ENCODE data around the gene SNHG17. TPM values are rescaled to one million over a fixed set of nuclear protein-coding genes. Genes with fewer than 3 reads are reported as not detected.
A peak's percentile ranks its signal among the peaks of the same experiment; 100 is the strongest.
"Not testable (repeated sequence)": the region's sequence is repeated elsewhere in the genome, so short reads cannot be mapped to it uniquely, and the experiment has no call there.

SNHG17 gene
- total RNA-seq, 1 donor from 2014 or later, result 8.0 TPM

GRCh38 chr20:38441916-38442315 lies 6.8 kb upstream of the SNHG17 start:
- Histone ChIP-seq H3F3A (ENCODE audit: low read depth) (peaks cover 9% of the 10 kb centered on the region), H3K27me3 (no peaks in the 10 kb centered on the region), H3K4me3 (no peak overlapping the region), H3K4me2 (peak overlapping the region; percentile 11), H2AFZ (replicated peaks) (peak overlapping the region; percentile 77), H3K4me1 (peaks cover 6% of the 10 kb centered on the region), H3K36me3 (no peaks in the 10 kb centered on the region), H3K9me3 (ENCODE audit: low read depth) (no peaks in the 10 kb centered on the region), H3K9ac (no peak overlapping the region), H4K20me1 (ENCODE audit: low read depth) (no peaks in the 10 kb centered on the region), H3K79me2 (ENCODE audit: low read depth) (peaks cover 4% of the 10 kb centered on the region), H3K27ac (peak overlapping the region; percentile 55)
- Mint-ChIP-seq H3K9me3 (no peaks in the 10 kb centered on the region), H3K4me1 (peaks cover 14% of the 10 kb centered on the region), H3K4me3 (peak overlapping the region; percentile 21), H3K27me3 (ENCODE audit: insufficient read depth, low read depth) (no peaks in the 10 kb centered on the region), H3K36me3 (no peaks in the 10 kb centered on the region), H3K27ac (peak overlapping the region; percentile 80)
- peak; percentile 42 for DNase-seq (ENCODE audit: low spot score)
- no peak for TF ChIP-seq EZH2 (IDR thresholded peaks at IDR 0.05)
- TF ChIP-seq CTCF (IDR thresholded peaks at IDR 0.05), result no peak
- TF ChIP-seq EZH2phosphoT487 (IDR thresholded peaks at IDR 0.05), result no peak

- not testable (repeated sequence) for H4K20me1 ChIP-seq (ENCODE audit: low read depth); H2AFZ ChIP-seq (replicated peaks); H3K36me3 Mint-ChIP-seq; H3K27me3 ChIP-seq; H3K79me2 ChIP-seq (ENCODE audit: low read depth); H3K4me3 ChIP-seq; H3K27me3 Mint-ChIP-seq (ENCODE audit: insufficient read depth, low read depth); H3K4me1 ChIP-seq; H3K9me3 Mint-ChIP-seq; H3K36me3 ChIP-seq; H3K4me3 Mint-ChIP-seq; H3F3A ChIP-seq (ENCODE audit: low read depth); H3K4me1 Mint-ChIP-seq; H3K4me2 ChIP-seq; H3K27ac ChIP-seq; H3K9me3 ChIP-seq (ENCODE audit: low read depth); DNase-seq (ENCODE audit: low spot score); H3K27ac Mint-ChIP-seq; H3K9ac ChIP-seq
Measured at GRCh38 chr20:38441110-38441509, 6.0 kb upstream of the SNHG17 start.

GRCh38 chr20:38437796-38438195 lies 2.7 kb upstream of the SNHG17 start:
- Histone ChIP-seq H3K4me3 (no peak overlapping the region), H3K9me3 (ENCODE audit: low read depth) (no peaks in the 10 kb centered on the region), H4K20me1 (ENCODE audit: low read depth) (peaks cover 19% of the 10 kb centered on the region), H3K4me1 (peaks cover 20% of the 10 kb centered on the region), H3K9ac (no peak overlapping the region), H3F3A (ENCODE audit: low read depth) (peaks cover 13% of the 10 kb centered on the region), H2AFZ (replicated peaks) (no peak overlapping the region), H3K4me2 (no peak overlapping the region), H3K79me2 (ENCODE audit: low read depth) (peaks cover 24% of the 10 kb centered on the region), H3K27ac (no peak overlapping the region), H3K27me3 (no peaks in the 10 kb centered on the region), H3K36me3 (no peaks in the 10 kb centered on the region)
- peaks cover 22% of the 10 kb centered on the region for H3K4me1 Mint-ChIP-seq
- TF ChIP-seq EZH2 (IDR thresholded peaks at IDR 0.05), result no peak
- TF ChIP-seq CTCF (IDR thresholded peaks at IDR 0.05), result no peak
- TF ChIP-seq EZH2phosphoT487 (IDR thresholded peaks at IDR 0.05), result no peak
- H3K36me3 Mint-ChIP-seq, result peaks cover 12% of the 10 kb centered on the region
- no peak overlapping the region for H3K4me3 Mint-ChIP-seq
- H3K27ac Mint-ChIP-seq, result no peak overlapping the region
- peaks cover 2% of the 10 kb centered on the region for H3K27me3 Mint-ChIP-seq (ENCODE audit: insufficient read depth, low read depth)
- no peak for DNase-seq (ENCODE audit: low spot score)
- H3K9me3 Mint-ChIP-seq, result no peaks in the 10 kb centered on the region

- no peaks in the 10 kb centered on the region for H3K9me3 ChIP-seq (ENCODE audit: low read depth)
- peak overlapping the region; percentile 97 for H3K4me3 Mint-ChIP-seq
- H3K36me3 ChIP-seq, result no peaks in the 10 kb centered on the region
- peaks cover 34% of the 10 kb centered on the region for H3K36me3 Mint-ChIP-seq
- H3K4me2 ChIP-seq, result no peak overlapping the region
- H3K27me3 ChIP-seq, result no peaks in the 10 kb centered on the region
- no peak overlapping the region for H3K4me3 ChIP-seq
- no peak overlapping the region for H3K9ac ChIP-seq
- H3K9me3 Mint-ChIP-seq, result no peaks in the 10 kb centered on the region
- H3K27me3 Mint-ChIP-seq (ENCODE audit: insufficient read depth, low read depth), result peaks cover 2% of the 10 kb centered on the region
- no peak for DNase-seq (ENCODE audit: low spot score)
- peaks cover 18% of the 10 kb centered on the region for H3K4me1 ChIP-seq
- H3K27ac ChIP-seq, result no peak overlapping the region
- TF ChIP-seq CTCF (IDR thresholded peaks at IDR 0.05) (no peak), EZH2 (IDR thresholded peaks at IDR 0.05) (no peak), EZH2phosphoT487 (IDR thresholded peaks at IDR 0.05) (no peak)
- peaks cover 41% of the 10 kb centered on the region for H4K20me1 ChIP-seq (ENCODE audit: low read depth)
- H3K4me1 Mint-ChIP-seq, result peaks cover 13% of the 10 kb centered on the region
- peaks cover 4% of the 10 kb centered on the region for H3F3A ChIP-seq (ENCODE audit: low read depth)
- H3K79me2 ChIP-seq (ENCODE audit: low read depth), result peaks cover 47% of the 10 kb centered on the region
- H3K27ac Mint-ChIP-seq, result peak overlapping the region; percentile 97
- peak overlapping the region; percentile 70 for H2AFZ ChIP-seq (replicated peaks)
Measured at GRCh38 chr20:38435555-38435939, 419 bp upstream of the SNHG17 start.

All from neural progenitor cell (in vitro differentiated cells).